Epithelial cell of esophagus (primary cell): ENCODE data around the gene MBD3.

ENCODE experiments used
- DNase-seq: peaks from one replicate; pipeline ENCODE4 v3.0.0; 2010; ENCODE audit warnings: low read depth
- H3K4me3 ChIP-seq: 2 replicates; pipeline ENCODE4 v1.5.1; 2011; ENCODE audit warnings: mild to moderate bottlenecking, low read length, control low read depth
- TF ChIP-seq, protein P1 (sequence below): IDR thresholded peaks from 2 replicates; pipeline ENCODE4 v1.5.1; 2011; ENCODE audit warnings: low read depth, mild to moderate bottlenecking, low read length, control low read depth, inconsistent platforms; ENCODE audit not compliant: insufficient read depth; ENCODE audit errors: missing control alignments

MBD3 gene

DNA sequence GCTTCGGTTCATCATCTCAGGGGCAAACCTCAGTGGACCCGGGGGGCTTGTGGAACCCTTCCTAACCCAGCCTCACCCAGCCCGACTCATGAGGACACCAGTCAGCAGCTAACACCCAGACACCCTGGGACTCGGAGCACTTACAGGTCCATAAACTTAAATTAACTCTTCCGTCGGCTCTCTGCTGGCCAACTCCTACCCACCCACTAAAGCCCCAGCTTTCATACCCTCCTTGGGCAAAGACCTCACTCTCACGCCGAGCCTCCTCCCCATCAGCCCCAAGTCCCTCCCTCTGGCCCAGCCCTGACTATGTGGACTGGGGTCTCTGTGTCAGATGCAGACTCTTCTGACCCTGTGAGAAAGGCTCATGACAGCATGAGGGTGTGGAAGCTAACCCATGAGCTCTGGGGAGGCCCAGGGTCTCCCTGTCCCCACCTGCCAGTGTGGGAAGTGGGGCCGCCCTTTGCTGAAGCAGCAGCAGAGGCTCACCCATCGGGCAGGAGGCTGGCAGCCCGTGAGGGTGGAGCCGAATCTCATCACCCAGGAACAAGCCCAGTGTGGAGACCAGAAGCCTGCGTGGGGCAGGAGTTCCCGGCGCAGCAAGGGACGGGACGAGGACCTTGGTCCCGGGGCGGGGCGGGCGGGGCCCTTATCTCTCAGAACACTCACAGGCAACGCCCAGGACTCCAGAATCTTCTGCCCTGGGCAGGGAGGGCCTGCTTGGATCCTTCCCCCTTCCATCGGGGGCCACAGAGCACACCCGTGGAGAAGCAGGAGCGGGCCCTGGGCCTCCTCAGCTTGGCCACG lies 40.0 kb upstream of the MBD3 start:
- no peak overlapping the region for H3K4me3 ChIP-seq
- DNase-seq = no peak
- TF ChIP-seq, protein P1, sequence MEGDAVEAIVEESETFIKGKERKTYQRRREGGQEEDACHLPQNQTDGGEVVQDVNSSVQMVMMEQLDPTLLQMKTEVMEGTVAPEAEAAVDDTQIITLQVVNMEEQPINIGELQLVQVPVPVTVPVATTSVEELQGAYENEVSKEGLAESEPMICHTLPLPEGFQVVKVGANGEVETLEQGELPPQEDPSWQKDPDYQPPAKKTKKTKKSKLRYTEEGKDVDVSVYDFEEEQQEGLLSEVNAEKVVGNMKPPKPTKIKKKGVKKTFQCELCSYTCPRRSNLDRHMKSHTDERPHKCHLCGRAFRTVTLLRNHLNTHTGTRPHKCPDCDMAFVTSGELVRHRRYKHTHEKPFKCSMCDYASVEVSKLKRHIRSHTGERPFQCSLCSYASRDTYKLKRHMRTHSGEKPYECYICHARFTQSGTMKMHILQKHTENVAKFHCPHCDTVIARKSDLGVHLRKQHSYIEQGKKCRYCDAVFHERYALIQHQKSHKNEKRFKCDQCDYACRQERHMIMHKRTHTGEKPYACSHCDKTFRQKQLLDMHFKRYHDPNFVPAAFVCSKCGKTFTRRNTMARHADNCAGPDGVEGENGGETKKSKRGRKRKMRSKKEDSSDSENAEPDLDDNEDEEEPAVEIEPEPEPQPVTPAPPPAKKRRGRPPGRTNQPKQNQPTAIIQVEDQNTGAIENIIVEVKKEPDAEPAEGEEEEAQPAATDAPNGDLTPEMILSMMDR = no peak

DNA sequence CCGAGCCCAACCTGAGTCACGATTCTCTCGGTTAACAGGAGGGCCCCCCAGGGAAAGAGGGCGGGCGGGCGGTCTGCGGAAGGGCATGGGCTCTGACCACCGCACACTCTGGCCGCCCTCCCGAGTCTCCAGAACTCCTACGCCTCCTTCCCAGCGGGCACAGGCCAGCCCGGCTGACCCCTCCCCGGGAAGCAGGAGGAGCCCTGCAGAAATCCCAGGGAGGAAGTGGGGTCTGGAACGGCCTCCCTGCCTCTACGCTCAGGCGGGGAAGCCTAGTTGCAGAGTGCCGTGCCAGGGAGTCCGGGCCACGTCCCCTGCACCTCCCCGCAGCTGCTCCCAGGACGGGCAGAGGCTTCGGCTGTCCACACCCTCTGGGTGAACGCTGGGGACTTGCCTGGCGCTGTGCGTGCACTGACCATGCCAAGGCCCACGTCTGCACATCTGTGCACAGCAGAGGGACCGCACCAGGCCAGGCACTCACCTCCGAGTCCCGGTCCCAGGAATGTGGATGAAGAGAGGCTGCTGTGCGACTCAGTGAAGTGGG lies 39.0 kb upstream of the MBD3 start:
- H3K4me3 ChIP-seq = no peak overlapping the region
- no peak for DNase-seq
- TF ChIP-seq, protein P1 = no peak

DNA sequence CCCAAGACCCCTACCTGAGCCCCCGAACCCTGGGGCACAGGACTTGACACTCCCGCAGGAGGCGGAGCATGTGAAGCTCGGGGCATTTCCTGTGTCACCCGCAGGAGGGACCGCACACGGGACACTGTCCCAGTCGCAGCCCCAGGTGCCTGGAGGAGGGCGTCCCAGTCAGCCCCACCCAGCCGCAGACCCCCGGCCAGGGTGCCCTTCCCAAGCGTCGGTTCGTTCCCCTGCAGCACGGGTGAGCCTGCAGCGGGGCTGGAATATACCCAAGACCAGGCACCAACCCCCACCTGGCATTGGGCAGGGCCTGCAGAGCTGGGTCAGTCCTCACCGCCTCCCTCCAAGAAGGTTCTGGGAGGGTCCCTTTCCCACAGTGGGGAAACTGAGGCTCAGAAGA lies 38.1 kb upstream of the MBD3 start:
- no peak for DNase-seq
- no peak overlapping the region for H3K4me3 ChIP-seq
- TF ChIP-seq, protein P1 = no peak

DNA sequence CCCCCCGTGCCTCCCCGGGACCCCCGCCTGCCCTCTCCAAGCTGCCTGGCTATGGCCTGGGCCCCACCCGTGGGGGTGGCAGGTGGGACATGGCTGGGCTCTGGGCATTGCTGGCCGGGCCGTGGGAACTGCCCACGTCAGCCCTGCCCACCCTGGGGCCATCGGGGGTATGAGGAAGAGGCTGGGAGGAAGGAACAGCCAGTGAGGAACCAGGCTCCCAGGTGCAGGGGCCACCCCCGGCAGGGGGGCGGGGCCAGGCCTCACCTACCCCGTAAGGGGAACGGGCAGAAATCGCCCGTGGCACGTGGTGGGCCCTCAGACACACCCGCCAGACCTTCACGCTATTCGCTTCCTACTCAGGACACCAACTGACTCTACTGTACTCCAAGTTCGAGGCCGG lies 37.3 kb upstream of the MBD3 start:
- no peak for DNase-seq
- TF ChIP-seq, protein P1 = no peak
- H3K4me3 ChIP-seq = no peak overlapping the region

DNA sequence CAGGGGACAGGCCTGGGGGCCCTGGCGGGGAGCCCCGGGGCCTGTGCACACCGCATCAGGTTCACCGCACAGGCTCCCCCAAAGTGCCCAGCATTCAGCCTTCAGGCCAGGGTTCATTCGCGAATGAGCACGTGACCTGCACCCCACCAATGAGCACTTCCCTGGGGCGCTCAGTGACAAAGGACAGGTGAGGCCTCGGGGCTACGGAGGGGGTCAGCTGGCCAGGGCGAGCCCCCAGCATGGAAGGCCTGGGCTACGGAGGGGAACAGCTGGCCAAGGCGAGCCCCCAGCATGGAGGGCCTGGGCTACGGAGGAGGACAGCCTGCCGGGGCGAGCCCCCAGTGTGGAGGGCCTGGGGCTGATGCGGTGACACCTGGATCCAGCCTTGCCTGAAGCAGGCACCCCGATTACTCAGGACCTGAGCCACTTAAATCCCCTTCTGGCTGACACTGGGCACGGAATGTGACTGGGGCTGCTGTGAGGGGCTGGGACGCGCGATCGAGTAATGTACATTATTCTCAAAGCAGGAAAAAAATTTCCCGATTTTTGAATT lies 36.7 kb upstream of the MBD3 start:
- TF ChIP-seq, protein P1 = no peak
- DNase-seq = no peak
- no peak overlapping the region for H3K4me3 ChIP-seq

DNA sequence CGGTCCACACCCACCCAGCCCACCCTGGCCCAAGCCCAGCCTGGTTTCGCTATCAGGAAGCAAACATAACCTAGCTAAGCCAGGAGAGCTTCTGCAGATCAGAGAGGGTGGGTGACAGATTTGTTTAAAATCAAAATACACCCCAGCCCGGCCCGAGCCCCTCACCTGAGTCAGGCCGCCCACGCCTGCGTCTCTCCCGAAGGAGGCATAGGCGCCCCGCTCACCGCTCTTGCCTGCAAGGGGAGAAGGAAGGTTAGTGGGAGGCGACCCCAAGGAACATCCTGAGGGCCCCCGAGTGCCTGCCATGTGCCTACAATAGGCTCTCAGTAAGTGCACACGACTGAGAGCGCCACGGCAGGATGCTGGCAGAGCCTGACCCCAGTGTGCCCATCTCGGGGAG lies 34.5 kb upstream of the MBD3 start:
- TF ChIP-seq, protein P1 = no peak
- no peak for DNase-seq

More for the DNA sequence above, 34.5 kb upstream of the MBD3 start:
- no peak overlapping the region for H3K4me3 ChIP-seq
